B cell (primary cell): ENCODE data around the gene GLIS1. TPM values are rescaled to one million over a fixed set of nuclear protein-coding genes. Genes with fewer than 3 reads are reported as not detected.

Source experiments
- ATAC-seq: fragments of 200-7000 bp; cut with Tn5 transposase; one replicate; pipeline ENCODE4 v1.10.0; 2021; ENCODE audit warnings: low read depth, mild to moderate bottlenecking, moderate number of reproducible peaks, moderate library complexity
- CTCF ChIA-PET: fragments of 350-600 bp; sonication (Branson Sonifier 250); formaldehyde crosslinking; loops from one replicate; lab custom pipeline; 2021; ENCODE audit warnings: antibody characterized with exemption, inconsistent platforms; lab: Charles Lee
- POLR2A ChIA-PET: fragments of 350-600 bp; sonication (Branson Sonifier 250); formaldehyde crosslinking; loops from one replicate; lab custom pipeline; 2021; ENCODE audit warnings: antibody characterized with exemption; lab: Charles Lee
- DNase-seq: peaks from one replicate; pipeline ENCODE4 v3.0.0; 2013
- H2AFZ ChIP-seq: 2 replicates; pipeline ENCODE4 v1.6.1; 2012; ENCODE audit warnings: mild to moderate bottlenecking, low read depth, low read length; ENCODE audit not compliant: insufficient read depth, poor library complexity, severe bottlenecking
- H3K27ac ChIP-seq, 2 donors: 1 replicate in 1 of 2; 2 replicates in 1 of 2; pipeline ENCODE4 v1.5.1; 2012 to 2013; ENCODE audit warnings: low read length in 2 of 2, mild to moderate bottlenecking in 2 of 2, moderate library complexity in 1 of 2
- H3K27me3 ChIP-seq, 4 experiments: fragments of 200-600 bp in 1 of 4; sonication (generic) in 1 of 4; replicated peaks in 1 of 4; 1 replicate in 2 of 4; 2 replicates in 2 of 4; pipeline versions ENCODE4 v1.6.1 to v1.7.0; 2013 to 2016; ENCODE audit warnings: low read length in 3 of 4, mild to moderate bottlenecking in 2 of 4, mixed read lengths in 1 of 4, moderate library complexity in 1 of 4; ENCODE audit not compliant: insufficient read depth in 4 of 4, control insufficient read depth in 3 of 4; ENCODE audit errors: control extremely low read depth in 1 of 4
- H3K36me3 ChIP-seq, 2 experiments: replicated peaks in 1 of 2; 1 replicate in 1 of 2; 2 replicates in 1 of 2; pipeline versions ENCODE4 v1.6.1 to v1.7.1; 2013; ENCODE audit warnings: low read length in 1 of 2; ENCODE audit not compliant: insufficient read depth in 2 of 2, control insufficient read depth in 1 of 2; ENCODE audit errors: control extremely low read depth in 1 of 2, extremely low read depth in 1 of 2
- H3K4me1 ChIP-seq, 2 donors: fragments of 200-600 bp in 1 of 2; sonication (generic) in 1 of 2; 1 replicate in 1 of 2; 2 replicates in 1 of 2; pipeline versions ENCODE4 v1.5.1 to v1.6.1; 2013 to 2017; ENCODE audit warnings: low read length in 2 of 2; ENCODE audit not compliant: control insufficient read depth in 2 of 2, insufficient read depth in 2 of 2
- H3K4me2 ChIP-seq: replicated peaks from 2 replicates; pipeline ENCODE3; 2012; ENCODE audit warnings: mild to moderate bottlenecking, low read depth, low read length; ENCODE audit not compliant: poor library complexity, severe bottlenecking
- H3K4me3 ChIP-seq, 5 experiments: fragments of 200-600 bp in 1 of 5; sonication (generic) in 1 of 5; 1 replicate in 3 of 5; 2 replicates in 2 of 5; pipeline versions ENCODE4 v1.5.1 to v1.7.0; 2011 to 2016; ENCODE audit warnings: low read length in 4 of 5, mild to moderate bottlenecking in 4 of 5, low read depth in 2 of 5, control low read depth in 1 of 5, moderate library complexity in 1 of 5; ENCODE audit not compliant: insufficient read depth in 1 of 5; ENCODE audit errors: control extremely low read depth in 1 of 5, extremely low read depth in 1 of 5
- H3K79me2 ChIP-seq: fragments of 200-600 bp; sonication (generic); one replicate; pipeline ENCODE4 v1.6.0; 2016; ENCODE audit warnings: low read length; ENCODE audit not compliant: control insufficient read depth, insufficient read depth
- H3K9ac ChIP-seq: fragments of 200-600 bp; sonication (generic); 2 replicates; pipeline ENCODE4 v1.6.1; 2017; ENCODE audit warnings: mild to moderate bottlenecking, low read length, moderate library complexity
- H3K9me3 ChIP-seq, 3 donors: one replicate each; pipeline versions ENCODE4 v1.6.1 to v1.7.1; 2013; ENCODE audit warnings: low read length in 2 of 3; ENCODE audit not compliant: control insufficient read depth in 2 of 3, insufficient read depth in 1 of 3; ENCODE audit errors: control extremely low read depth in 1 of 3
- H4K20me1 ChIP-seq: 2 replicates; pipeline ENCODE4 v1.6.0; 2012; ENCODE audit warnings: mild to moderate bottlenecking, low read length; ENCODE audit not compliant: insufficient read depth, control insufficient read depth, poor library complexity, severe bottlenecking
- H3K27ac Mint-ChIP-seq: one replicate; pipeline ENCODE4 v1.8.0; 2021; ENCODE audit warnings: mixed read lengths
- H3K27me3 Mint-ChIP-seq: one replicate; pipeline ENCODE4 v1.8.0; 2021; ENCODE audit warnings: mixed read lengths
- H3K4me1 Mint-ChIP-seq: one replicate; pipeline ENCODE4 v1.8.0; 2021; ENCODE audit warnings: mixed read lengths
- H3K4me3 Mint-ChIP-seq: one replicate; pipeline ENCODE4 v1.8.0; 2021; ENCODE audit warnings: mixed read lengths
- H3K9me3 Mint-ChIP-seq: one replicate; pipeline ENCODE4 v1.8.0; 2022; ENCODE audit warnings: mixed read lengths; ENCODE audit not compliant: insufficient read depth
- EZH2 ChIP-seq: IDR thresholded peaks from 2 replicates; pipeline ENCODE4 v1.6.1; 2012; ENCODE audit warnings: borderline replicate concordance, low read depth, mild to moderate bottlenecking, moderate library complexity, low read length; ENCODE audit not compliant: insufficient read depth, poor library complexity, severe bottlenecking
- WGBS: methylation state at CpG from one replicate; pipeline ENCODE4 v1.1.5; 2013; ENCODE audit warnings: missing lambda C conversion rate; ENCODE audit not compliant: insufficient coverage; 5-methylcytosine and 5-hydroxymethylcytosine counted together
- intact Hi-C: fragments of 100-400 bp; cut with micrococcal nuclease; formaldehyde crosslinking; loops from one replicate; pipeline ENCODE4 v1.10.0; 2022
- polyA plus RNA-seq: library from polyadenylated mRNA; depleted of rRNA; stranded (reverse); fragments of >200 nt; gene quantifications from 2 replicates; pipeline ENCODE4 v1.2.3, GENCODE V29; 2012
- total RNA-seq, 2 donors: library from RNA; stranded (reverse); fragments of 120-200 nt in 1 of 2; gene quantifications; 1 replicate in 1 of 2; 2 replicates in 1 of 2; pipeline versions ENCODE4 v1.2.3 to v1.2.4, GENCODE V29; 2013 to 2022
- TF ChIP-seq, protein P1 (sequence below): fragments of 200-600 bp; IDR thresholded peaks from one replicate; pipeline ENCODE4 v1.8.0; 2022; ENCODE audit warnings: antibody characterized with exemption, mild to moderate bottlenecking

GLIS1 gene
- total and polyA plus RNA-seq, 2 donors (not counting 1 experiment from before 2014, with no cell fraction given) = not detected

DNA sequence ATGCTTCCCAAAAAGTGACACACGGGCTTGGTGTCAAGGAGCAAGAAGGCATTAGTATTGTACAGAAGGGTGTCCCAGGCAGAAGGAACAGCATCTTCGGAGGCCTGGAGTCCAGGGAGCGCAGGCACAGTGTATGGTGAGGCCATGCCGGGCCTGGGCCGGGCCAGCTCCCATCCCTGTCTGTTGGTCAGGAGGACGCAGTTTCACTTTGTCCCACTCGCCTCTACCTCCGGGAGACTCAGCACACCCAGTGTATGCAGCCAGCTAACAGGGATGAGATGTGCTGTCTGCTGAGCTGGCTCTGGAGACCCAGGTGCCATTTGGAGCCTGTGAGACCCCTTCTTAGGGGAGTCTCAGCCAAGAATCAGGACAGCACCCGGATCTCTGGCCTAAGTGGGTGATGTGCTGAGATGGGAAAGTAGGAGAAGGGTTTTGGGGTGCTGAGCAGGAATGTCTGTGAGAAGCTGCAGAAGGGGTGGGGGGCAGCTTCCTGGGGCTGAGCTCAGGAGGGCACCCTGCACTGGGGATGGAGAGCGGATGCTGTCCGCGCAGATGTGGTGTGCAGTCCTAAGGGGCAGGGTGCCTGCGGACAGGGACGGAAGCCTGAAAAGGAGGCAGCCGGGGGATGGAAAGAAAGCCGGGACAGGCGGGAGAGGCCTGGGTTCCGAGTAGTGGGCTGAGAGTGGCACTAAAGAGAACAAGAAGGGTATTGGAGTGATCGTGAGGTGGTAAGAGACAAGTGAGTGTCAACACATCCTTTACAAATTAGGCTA is 254.1 kb downstream of the GLIS1 start:
- H3K27ac ChIP-seq = no peak overlapping the region
- Mint-ChIP-seq H3K9me3 (no peaks in the 10 kb centered on the region), H3K4me1 (no peaks in the 10 kb centered on the region), H3K27me3 (peaks cover 29% of the 10 kb centered on the region), H3K27ac (no peak overlapping the region), H3K4me3 (no peak overlapping the region)
- DNase-seq (no peak), ATAC-seq (no peak)
- ChIA-PET CTCF (interaction anchor here (1.3 kb wide), 1 partner anchor 473 kb away, joined by 3 read pairs; no protein-coding TSS in a partner anchor), POLR2A (no interaction called here)
- 94% methylated on average over 17 of the region's 19 CpGs for WGBS
- no peaks in the 10 kb centered on the region for H3K36me3 ChIP-seq
- no peak overlapping the region for H3K9ac ChIP-seq
- H3K27me3 ChIP-seq = peaks cover 0 to 4% (median 0%) of the 10 kb centered on the region in 4 experiments
- no peaks in the 10 kb centered on the region for H3K4me1 ChIP-seq
- no peak overlapping the region for H3K4me3 ChIP-seq
- no peaks in the 10 kb centered on the region for H4K20me1 ChIP-seq
- no peaks in the 10 kb centered on the region for H3K9me3 ChIP-seq
- no peak overlapping the region for H3K4me2 ChIP-seq
- H2AFZ ChIP-seq = no peak overlapping the region
- H3K79me2 ChIP-seq = no peaks in the 10 kb centered on the region
- intact Hi-C loops = no loop called here
- TF ChIP-seq, protein P1, sequence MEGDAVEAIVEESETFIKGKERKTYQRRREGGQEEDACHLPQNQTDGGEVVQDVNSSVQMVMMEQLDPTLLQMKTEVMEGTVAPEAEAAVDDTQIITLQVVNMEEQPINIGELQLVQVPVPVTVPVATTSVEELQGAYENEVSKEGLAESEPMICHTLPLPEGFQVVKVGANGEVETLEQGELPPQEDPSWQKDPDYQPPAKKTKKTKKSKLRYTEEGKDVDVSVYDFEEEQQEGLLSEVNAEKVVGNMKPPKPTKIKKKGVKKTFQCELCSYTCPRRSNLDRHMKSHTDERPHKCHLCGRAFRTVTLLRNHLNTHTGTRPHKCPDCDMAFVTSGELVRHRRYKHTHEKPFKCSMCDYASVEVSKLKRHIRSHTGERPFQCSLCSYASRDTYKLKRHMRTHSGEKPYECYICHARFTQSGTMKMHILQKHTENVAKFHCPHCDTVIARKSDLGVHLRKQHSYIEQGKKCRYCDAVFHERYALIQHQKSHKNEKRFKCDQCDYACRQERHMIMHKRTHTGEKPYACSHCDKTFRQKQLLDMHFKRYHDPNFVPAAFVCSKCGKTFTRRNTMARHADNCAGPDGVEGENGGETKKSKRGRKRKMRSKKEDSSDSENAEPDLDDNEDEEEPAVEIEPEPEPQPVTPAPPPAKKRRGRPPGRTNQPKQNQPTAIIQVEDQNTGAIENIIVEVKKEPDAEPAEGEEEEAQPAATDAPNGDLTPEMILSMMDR = no peak
- no peak for TF ChIP-seq EZH2

DNA sequence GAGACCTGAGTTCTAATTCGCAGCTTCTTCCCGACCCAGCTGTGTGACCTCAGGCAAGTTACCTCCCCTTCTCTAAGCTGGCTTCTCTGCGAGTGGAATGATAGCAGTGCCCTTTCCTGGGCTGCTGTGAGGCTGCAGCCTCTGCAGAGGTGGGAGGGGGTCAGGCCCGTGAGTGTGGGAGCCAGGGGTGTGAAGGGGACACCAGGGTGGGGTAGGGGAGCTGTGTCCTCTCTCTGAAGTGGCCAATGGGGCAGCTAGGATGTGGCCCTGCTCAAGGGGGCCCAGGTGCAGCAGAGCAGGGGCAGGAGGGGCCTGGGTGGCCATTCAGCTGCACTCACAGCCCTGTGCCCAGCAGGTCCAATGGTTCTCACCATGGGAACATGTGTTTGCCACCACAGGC is 255.3 kb downstream of the GLIS1 start:
- POLR2A ChIA-PET = no interaction called here
- no peak for DNase-seq
- peaks cover 29% of the 10 kb centered on the region for H3K27me3 Mint-ChIP-seq
- no peaks in the 10 kb centered on the region for H4K20me1 ChIP-seq
- no peaks in the 10 kb centered on the region for H3K9me3 ChIP-seq
- H3K4me3 ChIP-seq = no peak overlapping the region
- WGBS = 92% methylated on average over 3 of the region's 4 CpGs
- no peaks in the 10 kb centered on the region for H3K36me3 ChIP-seq
- intact Hi-C loops = no loop called here
- no peak for ATAC-seq
- H3K4me2 ChIP-seq = no peak overlapping the region
- CTCF ChIA-PET = interaction anchor here (0.8 kb wide), 1 partner anchor 91 kb away, joined by 3 read pairs; no protein-coding TSS in a partner anchor
- no peak overlapping the region for H3K27ac Mint-ChIP-seq
- no peak overlapping the region for H3K4me3 Mint-ChIP-seq
- no peaks in the 10 kb centered on the region for H3K79me2 ChIP-seq
- H3K4me1 Mint-ChIP-seq = no peaks in the 10 kb centered on the region
- H3K9me3 Mint-ChIP-seq = no peaks in the 10 kb centered on the region
- TF ChIP-seq EZH2 = no peak
- TF ChIP-seq, protein P1 = no peak
- H2AFZ ChIP-seq = no peak overlapping the region
- H3K9ac ChIP-seq = no peak overlapping the region
- no peak overlapping the region for H3K27ac ChIP-seq
- H3K27me3 ChIP-seq = peaks cover 0 to 4% (median 0%) of the 10 kb centered on the region in 4 experiments
- H3K4me1 ChIP-seq = no peaks in the 10 kb centered on the region
